Esophagus squamous epithelium (tissue), 5 donors: ENCODE data around the gene TRAP1. TPM values are rescaled to one million over a fixed set of nuclear protein-coding genes. Genes with fewer than 3 reads are reported as not detected.
A peak's percentile ranks its signal among the peaks of the same experiment; 100 is the strongest.

Source experiments
- DNase-seq: peaks from one replicate; lab custom pipeline; 2025; lab: John Stamatoyannopoulos, UW
- H3K27ac ChIP-seq, 4 donors: fragments of 200-600 bp; sonication (generic); one replicate each; pipeline ENCODE4 v1.5.1; 2016 to 2019; ENCODE audit warnings: mild to moderate bottlenecking in 1 of 4
- H3K27me3 ChIP-seq, 4 donors: fragments of 200-600 bp; sonication (generic); 1 replicate in 3 of 4; 2 replicates in 1 of 4; pipeline versions ENCODE4 v1.5.1 to v1.6.0; 2017 to 2021; ENCODE audit warnings: antibody characterized with exemption in 1 of 4
- H3K36me3 ChIP-seq, 3 donors: fragments of 200-600 bp; sonication (generic); one replicate each; pipeline ENCODE4 v1.5.1; 2016 to 2019
- H3K4me1 ChIP-seq, 3 donors: fragments of 200-600 bp; sonication (generic); one replicate each; pipeline ENCODE4 v1.5.1; 2017 to 2019
- H3K4me3 ChIP-seq, 4 donors: fragments of 200-600 bp; sonication (generic); 1 replicate in 3 of 4; 2 replicates in 1 of 4; pipeline ENCODE4 v1.5.1; 2016 to 2019; ENCODE audit warnings: mild to moderate bottlenecking in 2 of 4, moderate library complexity in 1 of 4
- H3K9me3 ChIP-seq, 3 donors: fragments of 200-600 bp; sonication (generic); one replicate each; pipeline ENCODE4 v1.5.1; 2016 to 2019
- POLR2A ChIP-seq, 4 donors: fragments of 450-650 bp; IDR thresholded peaks; one replicate each; pipeline ENCODE4 v1.6.1; 2017; ENCODE audit warnings: antibody characterized with exemption in 4 of 4, mild to moderate bottlenecking in 4 of 4, moderate library complexity in 3 of 4
- WGBS, 2 donors: methylation state at CpG; one replicate each; pipeline ENCODE4 v1.1.5; 2018; 5-methylcytosine and 5-hydroxymethylcytosine counted together
- intact Hi-C: fragments of 100-400 bp; cut with DNase I; formaldehyde crosslinking; loops from one replicate; pipeline ENCODE4 v1.15.0; 2022
- total RNA-seq, 4 donors: library from RNA; depleted of rRNA; stranded (reverse); fragments of >200 nt; gene quantifications; one replicate each; pipeline ENCODE4 v1.1.0, GENCODE V29; 2016
- TF ChIP-seq, protein P1 (sequence below), 6 experiments: fragments of 450-650 bp in 4 of 6; fragments of 200-600 bp in 2 of 6; sonication (generic) in 2 of 6; IDR thresholded peaks; one replicate each; pipeline ENCODE4 v1.5.1; 2016 to 2019; ENCODE audit warnings: antibody characterized with exemption in 6 of 6, mild to moderate bottlenecking in 4 of 6, moderate library complexity in 4 of 6
- donor health status: DM: yes; HTN: yes; CAD: no.

TRAP1 gene
- total RNA-seq, 4 donors from 2014 or later: 76.5 to 121 (median 97.6) TPM

DNA sequence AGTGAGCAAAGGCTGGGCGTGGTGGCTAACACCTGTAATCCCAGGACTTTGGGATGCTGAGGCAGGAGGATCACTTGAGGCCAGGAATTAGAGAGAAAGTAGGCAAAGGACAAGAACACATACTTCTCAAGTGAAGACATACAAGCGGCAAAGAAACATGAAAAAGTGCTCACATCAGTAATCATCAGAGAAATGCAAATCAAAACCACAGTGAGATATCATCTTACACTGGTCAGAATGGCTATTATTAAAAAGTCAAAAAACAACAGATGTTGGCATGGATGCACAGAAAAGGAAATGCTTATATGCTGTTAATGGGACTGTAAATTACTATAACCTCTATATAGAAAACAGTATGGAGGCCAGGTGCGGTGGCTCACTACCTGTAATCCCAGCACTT is 93.7 kb downstream of the TRAP1 start:
- intact Hi-C loops: no loop called here
- H3K4me3 ChIP-seq: no peak overlapping the region
- H3K27me3 ChIP-seq: no peaks in the 10 kb centered on the region
- H3K4me1 ChIP-seq: peaks cover under 1 to 20% (median under 1%) of the 10 kb centered on the region in 3 donors
- H3K27ac ChIP-seq: no peak overlapping the region
- no peak for TF ChIP-seq POLR2A (IDR thresholded peaks at IDR 0.05)
- TF ChIP-seq, protein P1, sequence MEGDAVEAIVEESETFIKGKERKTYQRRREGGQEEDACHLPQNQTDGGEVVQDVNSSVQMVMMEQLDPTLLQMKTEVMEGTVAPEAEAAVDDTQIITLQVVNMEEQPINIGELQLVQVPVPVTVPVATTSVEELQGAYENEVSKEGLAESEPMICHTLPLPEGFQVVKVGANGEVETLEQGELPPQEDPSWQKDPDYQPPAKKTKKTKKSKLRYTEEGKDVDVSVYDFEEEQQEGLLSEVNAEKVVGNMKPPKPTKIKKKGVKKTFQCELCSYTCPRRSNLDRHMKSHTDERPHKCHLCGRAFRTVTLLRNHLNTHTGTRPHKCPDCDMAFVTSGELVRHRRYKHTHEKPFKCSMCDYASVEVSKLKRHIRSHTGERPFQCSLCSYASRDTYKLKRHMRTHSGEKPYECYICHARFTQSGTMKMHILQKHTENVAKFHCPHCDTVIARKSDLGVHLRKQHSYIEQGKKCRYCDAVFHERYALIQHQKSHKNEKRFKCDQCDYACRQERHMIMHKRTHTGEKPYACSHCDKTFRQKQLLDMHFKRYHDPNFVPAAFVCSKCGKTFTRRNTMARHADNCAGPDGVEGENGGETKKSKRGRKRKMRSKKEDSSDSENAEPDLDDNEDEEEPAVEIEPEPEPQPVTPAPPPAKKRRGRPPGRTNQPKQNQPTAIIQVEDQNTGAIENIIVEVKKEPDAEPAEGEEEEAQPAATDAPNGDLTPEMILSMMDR (IDR thresholded peaks at IDR 0.05): no peak
- WGBS, 2 donors: 78 to 82% methylated on average over 3 of the region's 3 CpGs
- no peak for DNase-seq
- H3K36me3 ChIP-seq: no peaks in the 10 kb centered on the region
- H3K9me3 ChIP-seq: no peaks in the 10 kb centered on the region

DNA sequence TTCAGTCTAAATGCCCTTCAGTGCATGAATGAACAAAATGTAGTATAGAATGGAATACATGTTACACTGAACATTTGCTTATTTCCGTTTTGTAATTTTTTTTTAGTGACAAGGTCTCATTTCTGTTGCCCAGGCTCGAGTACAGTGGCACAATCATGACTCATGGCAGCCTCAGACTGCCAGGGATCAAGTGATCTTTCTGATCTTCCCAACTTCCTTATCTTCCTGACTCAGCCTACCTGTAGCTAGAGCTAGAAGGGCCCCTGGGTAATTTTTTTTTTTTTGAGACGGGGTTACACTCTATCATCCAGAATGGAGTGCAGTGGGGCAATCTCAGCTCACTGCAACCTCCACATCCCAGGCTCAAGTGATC is 98.6 kb downstream of the TRAP1 start:
- H3K9me3 ChIP-seq: no peaks in the 10 kb centered on the region
- H3K27me3 ChIP-seq: no peaks in the 10 kb centered on the region
- no peak for DNase-seq
- TF ChIP-seq, protein P1 (IDR thresholded peaks at IDR 0.05): no peak
- TF ChIP-seq POLR2A (IDR thresholded peaks at IDR 0.05): no peak
- peaks cover 0 to 6% (median 0%) of the 10 kb centered on the region in 3 donors for H3K36me3 ChIP-seq
- peaks cover 8 to 37% (median 10%) of the 10 kb centered on the region in 3 donors for H3K4me1 ChIP-seq
- intact Hi-C loops: no loop called here
- no peak overlapping the region for H3K4me3 ChIP-seq
- H3K27ac ChIP-seq: peak overlapping the region in 3 of 4 donors; percentile 32 to 58 (median 51)
- WGBS, 2 donors: 36 to 51% methylated on average over 3 of the region's 3 CpGs

DNA sequence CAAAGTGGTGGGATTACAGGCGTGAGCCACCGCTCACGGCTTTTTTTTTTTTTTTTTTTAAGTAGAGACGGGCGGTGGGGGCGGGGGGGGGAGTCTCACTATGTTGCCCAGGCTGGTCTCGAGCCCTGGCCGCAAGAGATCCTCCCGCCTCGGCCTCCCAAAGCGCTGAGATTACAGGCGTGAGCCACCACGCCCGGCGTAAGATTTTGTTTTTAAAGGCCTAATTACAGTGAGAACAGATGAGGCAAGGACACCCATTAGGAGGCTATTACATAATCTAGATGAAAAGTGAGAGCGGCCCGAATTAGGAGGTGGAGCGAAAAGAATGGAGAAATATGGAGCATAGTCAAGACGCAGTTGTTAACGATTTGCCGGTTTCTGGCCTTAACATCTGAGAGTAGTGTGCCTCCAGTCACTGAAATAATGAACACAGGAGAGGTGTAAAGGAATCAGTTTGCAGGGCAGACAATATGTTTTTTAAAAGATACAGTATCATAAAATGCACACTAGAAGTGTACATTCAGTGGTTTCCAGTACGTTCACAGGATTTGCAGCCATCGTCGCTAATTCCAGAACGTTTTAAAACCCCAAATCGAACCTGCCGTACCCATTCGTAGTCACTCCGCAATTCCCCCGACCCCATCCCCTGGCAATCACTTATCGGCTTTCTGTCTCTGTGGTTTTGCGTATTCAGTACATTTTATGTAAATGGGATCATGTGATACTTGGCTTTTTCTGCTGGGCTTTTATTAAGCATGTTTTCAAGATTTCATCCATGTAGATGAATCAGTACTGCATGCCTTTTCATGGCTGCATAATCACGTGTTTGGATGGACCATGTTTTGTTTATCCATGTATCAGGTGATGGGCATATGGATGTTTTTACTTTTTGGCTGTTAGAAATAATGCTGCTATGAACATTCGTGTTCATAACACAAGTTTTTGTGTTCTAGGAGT is 104.5 kb downstream of the TRAP1 start:
- Histone ChIP-seq H3K4me1 (peaks cover 0 to 40% (median 20%) of the 10 kb centered on the region in 3 donors), H3K4me3 (peak overlapping the region; percentile 79 to 99 (median 98)), H3K27ac (peak overlapping the region in 3 of 4 donors; percentile 87 to 91 (median 91)), H3K9me3 (no peaks in the 10 kb centered on the region), H3K27me3 (no peaks in the 10 kb centered on the region), H3K36me3 (peaks cover 0 to 6% (median 0%) of the 10 kb centered on the region in 3 donors)
- 70 to 72% methylated on average over 22 to 34 of the region's 34 CpGs for WGBS, 2 donors
- no peak for TF ChIP-seq POLR2A (IDR thresholded peaks at IDR 0.05)
- TF ChIP-seq, protein P1 (IDR thresholded peaks at IDR 0.05): no peak
- DNase-seq: no peak
- intact Hi-C loops: no loop called here

DNA sequence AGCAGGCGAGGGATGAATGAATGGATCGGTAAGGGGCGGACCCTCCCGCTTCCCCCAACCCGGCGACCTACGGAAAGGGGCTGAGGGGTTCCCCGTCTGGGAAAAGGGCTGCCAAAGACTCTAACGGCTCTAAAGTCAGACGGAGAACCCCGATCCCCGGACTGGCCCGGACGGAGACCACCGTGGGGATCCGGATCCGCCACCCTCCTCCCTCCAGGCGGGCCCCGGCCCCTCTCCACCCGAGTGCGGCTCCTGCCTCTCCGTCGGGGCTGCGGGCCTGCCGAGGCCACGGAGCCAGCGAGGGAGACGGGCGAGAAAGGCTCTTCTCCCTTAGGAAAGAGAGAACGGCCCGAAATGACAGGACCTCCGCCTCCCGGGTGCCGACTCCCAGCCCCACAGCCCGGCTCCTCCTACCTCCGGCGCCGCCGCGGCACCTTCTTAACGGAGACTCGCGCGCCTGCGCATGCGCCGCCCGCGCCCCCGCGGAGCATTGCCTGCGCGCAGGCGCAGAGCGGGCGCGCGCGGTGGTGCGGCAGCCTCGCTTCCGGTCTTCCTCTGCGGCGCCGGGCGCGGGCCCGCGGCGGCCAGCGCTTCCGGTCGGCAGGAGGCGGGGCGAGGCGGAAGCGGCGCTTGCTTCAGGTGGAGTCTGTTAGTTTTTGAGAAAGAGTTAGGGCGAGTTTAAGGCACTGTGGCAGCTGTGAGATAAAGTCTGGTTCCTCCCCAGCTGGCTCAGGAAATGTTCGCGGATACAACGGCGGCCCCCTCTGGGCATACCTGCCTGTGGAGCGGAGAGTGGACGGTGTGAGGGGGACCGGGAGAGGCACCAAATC is 106.0 kb downstream of the TRAP1 start, which contains the start of gene SLX4:
Gene SLX4 (minus strand): TSS at position 461 of the 830 bp plus-strand sequence. CDS start 2,642 bp downstream, outside the sequence.
- Histone ChIP-seq H3K36me3 (peaks cover 0 to 8% (median 0%) of the 10 kb centered on the region in 3 donors), H3K27ac (peak within 1 kb of the TSS; percentile 87 to 92 (median 90)), H3K4me3 (peak within 1 kb of the TSS; percentile 79 to 99 (median 98)), H3K4me1 (peaks cover 0 to 36% (median 17%) of the 10 kb centered on the region in 3 donors), H3K27me3 (no peaks in the 10 kb centered on the region), H3K9me3 (no peaks in the 10 kb centered on the region)
- intact Hi-C loops: no loop called here
- peak; percentile 39 for DNase-seq
- TF ChIP-seq, protein P1 (IDR thresholded peaks at IDR 0.05): peak in 3 of 6 experiments; percentile 9 to 60 (median 21)
- TF ChIP-seq POLR2A (IDR thresholded peaks at IDR 0.05): peak in 3 of 4 donors; percentile 66 to 92 (median 86)
- 2 to 6% methylated on average over 3 to 11 of the region's 86 CpGs for WGBS, 2 donors
